GM19023 (cell line): ENCODE measurements around the gene MMP2.

Experiments used
- ATAC-seq: cut with Tn5 transposase; IDR thresholded peaks from one replicate; pipeline ENCODE4 v1.9.1; 2021; ENCODE audit warnings: mild to moderate bottlenecking, moderate library complexity; ENCODE audit not compliant: unreplicated experiment

The MMP2 gene

GRCh38 chr16:55510185-55510805, 31.3 kb downstream of the MMP2 start:
- no peak for ATAC-seq

- no peak for ATAC-seq
These were observed 33.9 kb downstream of the MMP2 start for GRCh38 chr16:55512941-55513340.

GRCh38 chr16:55513616-55514015, 34.6 kb downstream of the MMP2 start:
- no peak for ATAC-seq

GRCh38 chr16:55515111-55515510, 36.1 kb downstream of the MMP2 start:
- ATAC-seq: no peak

- ATAC-seq: no peak
These were observed 42.8 kb downstream of the MMP2 start for GRCh38 chr16:55521792-55522191.

- no peak for ATAC-seq
These were observed 47.4 kb downstream of the MMP2 start for GRCh38 chr16:55526441-55526840.

GRCh38 chr16:55527885-55528284, 48.9 kb downstream of the MMP2 start:
- no peak for ATAC-seq

- no peak for ATAC-seq
These were observed 50.0 kb downstream of the MMP2 start for GRCh38 chr16:55529018-55529417.

- ATAC-seq: no peak
These were observed 51.4 kb downstream of the MMP2 start for GRCh38 chr16:55530316-55530856.

GRCh38 chr16:55532227-55532626, 53.2 kb downstream of the MMP2 start:
- ATAC-seq: no peak

- no peak for ATAC-seq
These were observed 55.8 kb downstream of the MMP2 start for GRCh38 chr16:55534756-55535155.

GRCh38 chr16:55539049-55539448, 60.1 kb downstream of the MMP2 start:
- no peak for ATAC-seq

- no peak for ATAC-seq
These were observed 60.5 kb downstream of the MMP2 start for GRCh38 chr16:55539488-55539887.

GRCh38 chr16:55540221-55540620, 61.2 kb downstream of the MMP2 start:
- no peak for ATAC-seq

GRCh38 chr16:55542459-55543082, 63.6 kb downstream of the MMP2 start:
- ATAC-seq: no peak

- no peak for ATAC-seq
These were observed 64.5 kb downstream of the MMP2 start for GRCh38 chr16:55543472-55543871.

- no peak for ATAC-seq
These were observed 73.6 kb downstream of the MMP2 start for GRCh38 chr16:55552621-55553020.

GRCh38 chr16:55555436-55555835, 76.4 kb downstream of the MMP2 start:
- ATAC-seq: no peak
